Karpas-422 (cell line): Measurements from ENCODE around the gene BTNL3. TPM values are rescaled to one million over a fixed set of nuclear protein-coding genes. Genes with fewer than 3 reads are reported as not detected.

ENCODE experiments used
- DNase-seq: peaks from one replicate; pipeline ENCODE4 v3.0.0-alpha.2; 2015
- H2AFZ ChIP-seq: fragments of 200-600 bp; sonication (generic); 2 replicates; pipeline ENCODE4 v1.6.1; 2014; ENCODE audit warnings: antibody characterized with exemption, low read length, mixed read lengths
- H3K27ac ChIP-seq: fragments of 200-600 bp; sonication (generic); 2 replicates; pipeline ENCODE4 v1.5.1; 2014; ENCODE audit warnings: mild to moderate bottlenecking, low read length, moderate library complexity
- H3K27me3 ChIP-seq: fragments of 200-600 bp; sonication (generic); 2 replicates; pipeline ENCODE4 v1.6.1; 2014; ENCODE audit warnings: low read length, mixed read lengths
- H3K36me3 ChIP-seq: fragments of 200-600 bp; sonication (generic); 2 replicates; pipeline ENCODE4 v1.6.1; 2014; ENCODE audit warnings: low read length, mixed read lengths; ENCODE audit not compliant: insufficient read depth
- H3K4me1 ChIP-seq: fragments of 200-600 bp; sonication (generic); 2 replicates; pipeline ENCODE4 v1.6.1; 2014; ENCODE audit warnings: mild to moderate bottlenecking, low read length, mixed read lengths
- H3K4me2 ChIP-seq: fragments of 200-600 bp; sonication (generic); 2 replicates; pipeline ENCODE4 v1.6.1; 2014; ENCODE audit warnings: low read length, low read depth, mild to moderate bottlenecking; ENCODE audit not compliant: poor library complexity, severe bottlenecking
- H3K4me3 ChIP-seq: fragments of 200-600 bp; sonication (generic); 2 replicates; pipeline ENCODE4 v1.5.1; 2014; ENCODE audit warnings: mild to moderate bottlenecking, antibody characterized with exemption, low read length, mixed read lengths
- H3K79me2 ChIP-seq: fragments of 200-600 bp; sonication (generic); 2 replicates; pipeline ENCODE4 v1.6.1; 2014; ENCODE audit warnings: mild to moderate bottlenecking, low read length, mixed read lengths
- H3K9ac ChIP-seq: fragments of 200-600 bp; sonication (generic); 2 replicates; pipeline ENCODE4 v1.6.0; 2014; ENCODE audit warnings: low read length
- H3K9me2 ChIP-seq: fragments of 200-600 bp; sonication (generic), shearing (Covaris generic); replicated peaks from 2 replicates; pipeline ENCODE4 v1.6.0; 2014; ENCODE audit warnings: mild to moderate bottlenecking, low read length, moderate library complexity; ENCODE audit not compliant: insufficient read depth
- H3K9me3 ChIP-seq: fragments of 300-700, 200-600 bp; sonication (generic); 2 replicates; pipeline ENCODE4 v1.6.1; 2014; ENCODE audit warnings: low read length, mixed read lengths
- H4K20me1 ChIP-seq: fragments of 200-600 bp; sonication (generic); 2 replicates; pipeline ENCODE4 v1.6.1; 2014; ENCODE audit warnings: mild to moderate bottlenecking, antibody characterized with exemption, low read length, low read depth; ENCODE audit not compliant: insufficient read depth
- total RNA-seq: library from RNA; depleted of rRNA; stranded (reverse); fragments of >200 nt; shearing (Covaris generic); gene quantifications from 2 replicates; pipeline ENCODE4 v1.2.3, GENCODE V29; 2014; ENCODE audit warnings: low replicate concordance

Gene BTNL3
- total RNA-seq, 1 experiment from 2014 or later: not detected

DNA sequence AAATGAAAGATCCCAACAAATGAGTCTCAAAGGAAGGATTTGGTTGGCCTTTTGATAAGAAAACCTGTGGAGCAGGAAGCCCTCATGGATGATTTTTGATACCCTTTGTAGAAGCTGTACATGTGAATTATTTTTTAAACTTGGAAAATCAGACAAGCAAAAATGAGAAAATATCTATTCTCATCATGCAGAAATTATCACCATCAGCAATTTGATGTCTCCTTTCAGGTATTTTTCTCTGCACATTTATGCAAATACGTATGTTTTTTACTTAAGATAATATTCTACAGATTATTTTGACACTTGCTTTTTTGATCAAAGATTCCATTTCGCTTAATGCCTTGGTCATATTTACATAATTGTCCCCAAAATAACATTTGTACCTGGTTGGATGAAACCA, 58.6 kb downstream of the BTNL3 start:
- no peaks in the 10 kb centered on the region for H3K36me3 ChIP-seq
- no peaks in the 10 kb centered on the region for H3K79me2 ChIP-seq
- DNase-seq: no peak
- no peak overlapping the region for H3K4me2 ChIP-seq
- no peaks in the 10 kb centered on the region for H3K9me2 ChIP-seq
- H2AFZ ChIP-seq: no peak overlapping the region
- H4K20me1 ChIP-seq: no peaks in the 10 kb centered on the region
- no peak overlapping the region for H3K27ac ChIP-seq
- no peaks in the 10 kb centered on the region for H3K9me3 ChIP-seq
- no peaks in the 10 kb centered on the region for H3K27me3 ChIP-seq
- H3K9ac ChIP-seq: no peak overlapping the region
- peaks cover 31% of the 10 kb centered on the region for H3K4me1 ChIP-seq
- H3K4me3 ChIP-seq: no peak overlapping the region

DNA sequence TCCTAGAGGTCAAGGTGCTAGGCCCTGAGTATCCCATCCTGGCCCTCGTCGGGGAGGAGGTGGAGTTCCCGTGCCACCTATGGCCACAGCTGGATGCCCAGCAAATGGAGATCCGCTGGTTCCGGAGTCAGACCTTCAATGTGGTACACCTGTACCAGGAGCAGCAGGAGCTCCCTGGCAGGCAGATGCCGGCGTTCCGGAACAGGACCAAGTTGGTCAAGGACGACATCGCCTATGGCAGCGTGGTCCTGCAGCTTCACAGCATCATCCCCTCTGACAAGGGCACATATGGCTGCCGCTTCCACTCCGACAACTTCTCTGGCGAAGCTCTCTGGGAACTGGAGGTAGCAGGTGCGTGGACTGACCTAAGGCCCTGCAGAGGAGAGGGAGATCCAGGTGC, 59.3 kb downstream of the BTNL3 start:
- Histone ChIP-seq H3K9me3 (no peaks in the 10 kb centered on the region), H3K36me3 (no peaks in the 10 kb centered on the region), H3K9ac (no peak overlapping the region), H3K4me2 (no peak overlapping the region), H3K4me1 (peaks cover 31% of the 10 kb centered on the region), H3K4me3 (no peak overlapping the region), H3K27me3 (no peaks in the 10 kb centered on the region), H3K9me2 (no peaks in the 10 kb centered on the region), H4K20me1 (no peaks in the 10 kb centered on the region), H3K27ac (no peak overlapping the region), H2AFZ (no peak overlapping the region), H3K79me2 (no peaks in the 10 kb centered on the region)
- DNase-seq: no peak

DNA sequence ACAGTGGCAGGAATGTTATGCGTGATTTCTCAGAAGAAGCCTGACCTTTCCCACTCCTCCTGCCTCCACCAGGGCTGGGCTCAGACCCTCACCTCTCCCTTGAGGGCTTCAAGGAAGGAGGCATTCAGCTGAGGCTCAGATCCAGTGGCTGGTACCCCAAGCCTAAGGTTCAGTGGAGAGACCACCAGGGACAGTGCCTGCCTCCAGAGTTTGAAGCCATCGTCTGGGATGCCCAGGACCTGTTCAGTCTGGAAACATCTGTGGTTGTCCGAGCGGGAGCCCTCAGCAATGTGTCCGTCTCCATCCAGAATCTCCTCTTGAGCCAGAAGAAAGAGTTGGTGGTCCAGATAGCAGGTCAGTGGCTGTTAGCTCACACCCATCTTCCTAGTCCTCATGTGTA, 61.4 kb downstream of the BTNL3 start:
- DNase-seq: no peak
- no peaks in the 10 kb centered on the region for H4K20me1 ChIP-seq
- no peak overlapping the region for H3K27ac ChIP-seq
- no peak overlapping the region for H3K4me2 ChIP-seq
- no peak overlapping the region for H2AFZ ChIP-seq
- no peaks in the 10 kb centered on the region for H3K27me3 ChIP-seq
- no peak overlapping the region for H3K9ac ChIP-seq
- H3K4me3 ChIP-seq: no peak overlapping the region
- no peaks in the 10 kb centered on the region for H3K9me2 ChIP-seq
- no peaks in the 10 kb centered on the region for H3K36me3 ChIP-seq
- H3K4me1 ChIP-seq: peaks cover 36% of the 10 kb centered on the region
- no peaks in the 10 kb centered on the region for H3K9me3 ChIP-seq
- no peaks in the 10 kb centered on the region for H3K79me2 ChIP-seq

DNA sequence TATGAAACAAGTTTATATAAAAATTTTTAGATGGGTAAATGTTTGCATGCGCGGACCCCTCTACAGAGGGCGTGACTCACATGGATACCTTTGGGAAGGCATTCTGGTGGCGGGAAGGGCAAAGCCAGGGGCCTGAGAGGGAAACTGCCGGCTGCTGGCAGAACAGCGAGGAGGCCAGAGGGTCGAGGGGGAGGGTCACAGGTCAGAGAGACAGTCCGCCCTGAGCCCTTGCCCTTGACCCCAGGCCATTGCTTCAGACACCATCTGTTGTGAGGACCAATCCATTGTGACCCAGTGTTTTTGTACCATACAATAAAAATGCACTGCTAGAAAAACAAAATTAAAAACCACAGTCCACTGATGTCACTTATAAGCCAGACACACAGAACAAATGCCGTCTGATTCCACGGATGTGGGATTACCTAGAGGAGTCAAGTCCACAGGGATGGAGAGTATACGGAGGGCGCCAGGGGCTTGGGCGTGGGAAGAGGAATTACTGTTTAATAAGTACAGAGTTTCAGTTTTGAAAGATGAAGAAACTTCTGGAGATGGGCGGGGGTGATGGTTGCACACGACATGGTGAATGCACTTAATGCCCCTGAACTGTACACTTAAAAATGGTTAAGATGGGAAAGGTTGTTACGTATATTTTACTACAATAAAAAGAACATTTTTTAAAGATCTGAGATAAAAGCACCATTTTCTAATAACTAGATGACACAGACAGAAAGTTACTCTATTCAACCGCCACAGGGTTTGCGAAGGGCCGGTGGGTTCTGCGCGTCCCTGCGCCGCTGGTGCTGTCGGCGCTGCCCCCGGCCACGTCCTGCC, 63.4 kb downstream of the BTNL3 start:
- no peaks in the 10 kb centered on the region for H3K27me3 ChIP-seq
- no peak overlapping the region for H3K4me3 ChIP-seq
- no peaks in the 10 kb centered on the region for H3K9me3 ChIP-seq
- peaks cover 32% of the 10 kb centered on the region for H3K4me1 ChIP-seq
- H2AFZ ChIP-seq: no peak overlapping the region
- DNase-seq: no peak
- H3K79me2 ChIP-seq: no peaks in the 10 kb centered on the region
- no peak overlapping the region for H3K4me2 ChIP-seq
- no peaks in the 10 kb centered on the region for H4K20me1 ChIP-seq
- H3K9me2 ChIP-seq: no peaks in the 10 kb centered on the region
- no peak overlapping the region for H3K27ac ChIP-seq
- no peak overlapping the region for H3K9ac ChIP-seq
- no peaks in the 10 kb centered on the region for H3K36me3 ChIP-seq

DNA sequence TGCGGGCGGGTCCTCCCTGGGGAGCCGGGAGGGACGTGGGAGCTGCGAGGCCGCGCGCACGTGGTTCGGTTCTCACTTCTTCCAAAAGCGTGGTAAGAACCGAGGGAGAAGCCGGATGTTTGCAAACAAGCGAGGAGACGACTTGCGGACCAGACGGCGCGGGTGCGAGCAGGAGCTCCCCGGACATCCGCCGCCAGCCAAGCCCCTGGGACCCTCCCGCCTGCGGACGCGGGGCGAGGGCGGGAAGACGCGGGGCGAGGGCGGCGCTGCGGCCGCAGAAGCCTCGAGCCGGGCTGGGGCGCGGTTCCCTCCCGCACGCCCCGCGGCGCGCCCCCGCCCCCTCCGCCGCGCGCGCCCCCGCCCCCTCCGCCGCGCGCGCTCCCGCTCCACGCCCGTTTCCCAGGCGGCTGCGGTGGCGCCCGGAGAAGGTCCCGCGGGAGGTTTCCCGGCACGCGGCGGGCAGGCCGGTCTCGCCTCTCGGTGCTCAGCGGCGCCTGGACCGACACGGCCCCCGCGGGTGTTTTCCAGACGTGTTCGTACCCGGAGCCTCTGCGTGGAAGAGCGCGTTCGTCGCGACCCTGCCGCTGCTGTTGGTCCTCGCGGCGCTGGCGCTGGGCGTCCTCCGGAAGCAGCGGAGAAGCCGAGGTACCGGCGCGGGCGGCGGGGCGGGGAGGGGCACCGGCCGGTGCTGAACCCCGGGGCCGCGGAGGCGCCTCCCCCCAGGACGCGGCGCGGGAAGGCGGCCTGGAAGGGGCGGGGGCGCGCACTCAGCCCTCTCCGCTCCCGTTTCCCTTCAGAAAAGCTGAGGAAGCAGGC, 64.2 kb downstream of the BTNL3 start:
- Histone ChIP-seq H3K79me2 (no peaks in the 10 kb centered on the region), H3K9ac (no peak overlapping the region), H2AFZ (no peak overlapping the region), H3K27ac (no peak overlapping the region), H3K9me3 (no peaks in the 10 kb centered on the region), H3K9me2 (no peaks in the 10 kb centered on the region), H3K4me2 (peak overlapping the region; percentile 40), H3K36me3 (no peaks in the 10 kb centered on the region), H3K27me3 (no peaks in the 10 kb centered on the region), H3K4me3 (no peak overlapping the region; the same call in 1 of the 2 replicates), H4K20me1 (no peaks in the 10 kb centered on the region), H3K4me1 (peaks cover 27% of the 10 kb centered on the region)
- no peak for DNase-seq

DNA sequence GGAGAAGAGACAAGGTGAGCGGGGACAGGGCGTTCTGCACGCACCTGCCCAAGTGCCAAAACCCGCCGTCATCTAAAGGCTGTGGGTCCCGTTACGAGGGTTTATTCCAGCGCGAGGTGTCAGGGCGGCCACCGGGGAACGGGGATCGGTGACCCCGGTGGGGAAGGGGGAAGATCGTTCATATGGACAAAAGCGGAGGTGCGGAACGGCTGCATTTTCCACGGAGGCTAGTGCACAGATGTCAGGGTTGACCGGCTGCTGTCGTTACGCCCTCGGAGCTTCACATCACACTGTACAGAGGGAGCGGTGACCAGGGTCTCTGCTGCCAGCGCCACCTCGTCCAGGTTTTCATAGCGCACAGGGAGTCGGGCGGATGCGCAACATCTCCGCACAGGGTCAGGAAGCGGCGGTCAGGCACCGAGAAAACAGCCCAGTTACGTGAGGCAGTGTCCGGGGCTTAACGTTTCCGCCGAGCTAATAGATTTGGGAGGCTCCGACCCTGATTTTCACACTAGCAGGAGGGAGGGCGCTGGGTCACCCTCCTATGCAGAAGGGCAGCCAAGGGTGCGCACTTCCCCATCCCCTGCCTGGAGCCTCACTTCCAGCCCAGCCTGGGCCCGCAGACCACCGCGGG, 65.0 kb downstream of the BTNL3 start:
- Histone ChIP-seq H3K36me3 (no peaks in the 10 kb centered on the region), H3K9me2 (no peaks in the 10 kb centered on the region), H3K9ac (no peak overlapping the region), H3K4me2 (peak overlapping the region; percentile 40), H3K27me3 (no peaks in the 10 kb centered on the region), H3K4me3 (no peak overlapping the region; the same call in 1 of the 2 replicates), H3K79me2 (no peaks in the 10 kb centered on the region), H3K27ac (no peak overlapping the region), H4K20me1 (no peaks in the 10 kb centered on the region), H3K4me1 (peaks cover 27% of the 10 kb centered on the region), H2AFZ (no peak overlapping the region), H3K9me3 (no peaks in the 10 kb centered on the region)
- DNase-seq: no peak

DNA sequence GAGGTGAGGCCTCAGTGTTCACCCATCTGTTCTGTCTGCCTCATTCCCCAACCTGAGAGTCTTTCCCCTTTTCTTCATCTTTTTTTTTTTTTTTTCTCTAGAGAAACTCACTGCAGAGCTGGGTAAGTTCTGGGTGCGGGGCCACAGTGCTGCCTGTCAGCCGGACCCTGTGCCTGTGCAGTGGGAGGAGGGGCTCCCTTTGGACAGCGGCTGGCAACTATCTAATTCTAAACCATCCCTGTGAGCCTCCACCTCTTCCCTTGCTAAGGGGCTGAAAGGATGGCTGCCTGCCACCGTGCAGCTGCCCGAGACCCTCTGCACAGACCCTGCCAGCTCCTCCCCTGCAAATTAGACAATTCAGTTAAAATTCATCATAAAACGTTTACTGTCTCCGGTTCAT, 65.5 kb downstream of the BTNL3 start:
- H3K4me1 ChIP-seq: peaks cover 27% of the 10 kb centered on the region
- no peaks in the 10 kb centered on the region for H3K79me2 ChIP-seq
- no peak overlapping the region for H3K4me2 ChIP-seq
- H3K27ac ChIP-seq: no peak overlapping the region
- no peaks in the 10 kb centered on the region for H4K20me1 ChIP-seq
- H3K9me2 ChIP-seq: no peaks in the 10 kb centered on the region
- no peaks in the 10 kb centered on the region for H3K27me3 ChIP-seq
- H3K9me3 ChIP-seq: no peaks in the 10 kb centered on the region
- no peak for DNase-seq
- no peak overlapping the region for H2AFZ ChIP-seq
- no peak overlapping the region for H3K9ac ChIP-seq
- H3K36me3 ChIP-seq: no peaks in the 10 kb centered on the region
- no peak overlapping the region for H3K4me3 ChIP-seq

DNA sequence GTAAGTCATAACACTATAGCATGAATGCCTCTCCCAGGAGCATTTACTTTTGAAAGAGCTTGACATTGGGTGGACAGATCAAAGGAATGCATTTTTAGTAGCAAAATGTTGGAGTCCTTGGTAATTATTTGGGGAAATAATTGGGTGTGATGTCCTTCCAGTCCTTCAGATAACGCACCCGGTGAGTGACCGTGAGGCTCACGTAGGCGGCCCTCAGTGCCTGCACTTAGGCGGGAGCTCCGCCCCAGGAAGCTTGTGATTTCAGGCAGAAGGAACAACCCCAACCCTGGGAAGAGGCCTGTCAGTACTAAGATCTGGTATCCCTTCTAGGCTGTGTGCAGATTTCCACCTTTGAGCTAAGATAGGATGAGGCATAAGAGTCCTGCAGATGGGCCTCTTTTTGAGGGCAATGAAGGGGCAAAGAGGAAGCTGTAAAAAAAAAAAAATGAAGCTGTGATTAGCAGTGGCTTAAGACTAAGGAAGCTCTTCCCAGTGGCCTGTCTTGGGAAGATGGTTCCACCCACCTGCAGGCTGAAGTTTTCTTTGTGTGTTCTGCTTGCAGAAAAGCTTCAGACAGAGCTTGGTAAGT, 66.3 kb downstream of the BTNL3 start:
- Histone ChIP-seq H3K27ac (no peak overlapping the region), H3K4me1 (peaks cover 27% of the 10 kb centered on the region), H3K27me3 (no peaks in the 10 kb centered on the region), H3K9me2 (no peaks in the 10 kb centered on the region), H3K9me3 (no peaks in the 10 kb centered on the region), H2AFZ (no peak overlapping the region), H3K4me2 (no peak overlapping the region), H3K9ac (no peak overlapping the region), H3K36me3 (no peaks in the 10 kb centered on the region), H4K20me1 (no peaks in the 10 kb centered on the region), H3K4me3 (no peak overlapping the region), H3K79me2 (no peaks in the 10 kb centered on the region)
- no peak for DNase-seq
